GM11168 (cell line): ENCODE results near the gene RBMS3.
"Not testable (repeated sequence)": the region's sequence is repeated elsewhere in the genome, so short reads cannot be mapped to it uniquely, and the experiment has no call there.

Experiments
- in situ Hi-C: fragments of 300-500 bp; cut with MboI; formaldehyde crosslinking; loops from one replicate; pipeline ENCODE4 v1.12.0; 2022; ENCODE audit warnings: low sequenced_read_pairs; ENCODE audit not compliant: unreplicated experiment

RBMS3 gene

GRCh38 chr3:29374226-29374625, 93.4 kb downstream of the RBMS3 start:
- in situ Hi-C loops: no loop called here

GRCh38 chr3:29379097-29379496, 98.2 kb downstream of the RBMS3 start:
- in situ Hi-C loops: no loop called here

GRCh38 chr3:29381595-29381994, 100.7 kb downstream of the RBMS3 start:
- in situ Hi-C loops: no loop called here

GRCh38 chr3:29382409-29382808, 101.5 kb downstream of the RBMS3 start:
- in situ Hi-C loops: no loop called here

GRCh38 chr3:29382845-29383244, 102.0 kb downstream of the RBMS3 start:
- in situ Hi-C loops: no loop called here

- in situ Hi-C loops: no loop called here
These were observed 103.8 kb downstream of the RBMS3 start for GRCh38 chr3:29384640-29385039.

GRCh38 chr3:29385046-29385830, 104.4 kb downstream of the RBMS3 start:
- in situ Hi-C loops: no loop called here

- in situ Hi-C loops: no loop called here
These were observed 108.5 kb downstream of the RBMS3 start for GRCh38 chr3:29389362-29389761.

GRCh38 chr3:29392625-29393388, 111.9 kb downstream of the RBMS3 start:
- in situ Hi-C loops: no loop called here

- in situ Hi-C loops: not testable (repeated sequence)
These were observed 113.1 kb downstream of the RBMS3 start for GRCh38 chr3:29393946-29394345.

- in situ Hi-C loops: no loop called here
These were observed 116.5 kb downstream of the RBMS3 start for GRCh38 chr3:29397406-29397805.

- in situ Hi-C loops: no loop called here
These were observed 117.9 kb downstream of the RBMS3 start for GRCh38 chr3:29398787-29399186.

GRCh38 chr3:29406291-29406832, 125.5 kb downstream of the RBMS3 start:
- in situ Hi-C loops: loop anchor here (25.0 kb wide), 1 partner anchor 694 kb away; no protein-coding TSS in a partner anchor

GRCh38 chr3:29408676-29409075, 127.8 kb downstream of the RBMS3 start:
- in situ Hi-C loops: loop anchor here (25.0 kb wide), 1 partner anchor 696 kb away; no protein-coding TSS in a partner anchor

- in situ Hi-C loops: loop anchor here (25.0 kb wide), 1 partner anchor 697 kb away; no protein-coding TSS in a partner anchor
These were observed 128.5 kb downstream of the RBMS3 start for GRCh38 chr3:29409409-29409808.

- in situ Hi-C loops: loop anchor here (25.0 kb wide), 1 partner anchor 698 kb away; no protein-coding TSS in a partner anchor
These were observed 129.3 kb downstream of the RBMS3 start for GRCh38 chr3:29410220-29410619.

GRCh38 chr3:29410660-29411405, 130.0 kb downstream of the RBMS3 start:
- in situ Hi-C loops: loop anchor here (25.0 kb wide), 1 partner anchor 699 kb away; no protein-coding TSS in a partner anchor

GRCh38 chr3:29412110-29412509, 131.2 kb downstream of the RBMS3 start:
- in situ Hi-C loops: loop anchor here (25.0 kb wide), 1 partner anchor 700 kb away; no protein-coding TSS in a partner anchor

- in situ Hi-C loops: loop anchor here (25.0 kb wide), 1 partner anchor 702 kb away; no protein-coding TSS in a partner anchor
These were observed 133.8 kb downstream of the RBMS3 start for GRCh38 chr3:29414468-29415224.
